Body of pancreas (tissue), 4 donors: ENCODE measurements around the gene RPL37. TPM values are rescaled to one million over a fixed set of nuclear protein-coding genes. Genes with fewer than 3 reads are reported as not detected.
"Not testable (repeated sequence)": the region's sequence is repeated elsewhere in the genome, so short reads cannot be mapped to it uniquely, and the experiment has no call there.

Source experiments
- ATAC-seq: fragments of 150-250 bp; one replicate; pipeline ENCODE4 v1.9.1; 2016
- DNase-seq, 4 donors: peaks; one replicate each; pipeline ENCODE4 v3.0.0-alpha.2; 2019
- H3K27ac ChIP-seq, 4 donors: fragments of 200-600 bp; sonication (generic); 1 replicate in 3 of 4; 2 replicates in 1 of 4; pipeline versions ENCODE4 v1.5.1 to v1.6.1; 2016 to 2019; ENCODE audit warnings: mild to moderate bottlenecking in 1 of 4, mixed read lengths in 1 of 4, moderate library complexity in 1 of 4
- H3K27me3 ChIP-seq, 2 donors: fragments of 200-600 bp; sonication (generic); one replicate each; pipeline ENCODE4 v1.6.0; 2016; ENCODE audit warnings: mild to moderate bottlenecking in 1 of 2
- H3K36me3 ChIP-seq, 2 donors: fragments of 200-600 bp; sonication (generic); replicated peaks in 1 of 2; 2 replicates each; pipeline ENCODE4 v1.5.1; 2016; ENCODE audit warnings: low read depth in 2 of 2; ENCODE audit not compliant: insufficient read depth in 1 of 2
- H3K4me1 ChIP-seq: fragments of 200-600 bp; sonication (generic); one replicate; pipeline ENCODE4 v1.6.0; 2016
- H3K4me3 ChIP-seq, 2 donors: fragments of 200-600 bp; sonication (generic); 1 replicate in 1 of 2; 2 replicates in 1 of 2; pipeline ENCODE4 v1.5.1; 2016 to 2019
- H3K9me3 ChIP-seq, 3 donors: fragments of 200-600 bp; sonication (generic); 1 replicate in 2 of 3; 2 replicates in 1 of 3; pipeline ENCODE4 v1.5.1; 2016
- POLR2A ChIP-seq, 3 donors: fragments of 450-650 bp; IDR thresholded peaks; one replicate each; pipeline ENCODE4 v1.6.1; 2016; ENCODE audit warnings: antibody characterized with exemption in 3 of 3, mild to moderate bottlenecking in 2 of 3
- WGBS, 2 donors: methylation state at CpG; one replicate each; pipeline ENCODE4 v1.1.5; 2017; 5-methylcytosine and 5-hydroxymethylcytosine counted together
- intact Hi-C: fragments of 100-400 bp; cut with DNase I; formaldehyde crosslinking; loops from one replicate; pipeline ENCODE4 v1.15.1; 2023
- total RNA-seq, 2 donors: library from RNA; depleted of rRNA; stranded (reverse); fragments of >200 nt; gene quantifications; one replicate each; pipeline ENCODE4 v1.1.0, GENCODE V29; 2016
- TF ChIP-seq, protein P1 (sequence below), 7 experiments: fragments of 450-650 bp in 4 of 7; fragments of 200-600 bp in 3 of 7; sonication (generic) in 3 of 7; IDR thresholded peaks; one replicate each; pipeline ENCODE4 v1.5.1; 2016 to 2019; ENCODE audit warnings: antibody characterized with exemption in 7 of 7

RPL37 gene
- total RNA-seq, 2 donors from 2014 or later: 126 to 256 TPM

- intact Hi-C loops: no loop called here
- H3K27ac ChIP-seq: no peak overlapping the region
- H3K36me3 ChIP-seq: no peaks in the 10 kb centered on the region
- H3K4me1 ChIP-seq: no peaks in the 10 kb centered on the region
- DNase-seq (no peak), ATAC-seq (no peak)
- H3K9me3 ChIP-seq: no peaks in the 10 kb centered on the region
- no peak overlapping the region for H3K4me3 ChIP-seq
- H3K27me3 ChIP-seq: no peaks in the 10 kb centered on the region
- 52 to 59% methylated on average over 3 of the region's 3 CpGs for WGBS, 2 donors
- TF ChIP-seq POLR2A (IDR thresholded peaks at IDR 0.05): no peak
- TF ChIP-seq, protein P1, sequence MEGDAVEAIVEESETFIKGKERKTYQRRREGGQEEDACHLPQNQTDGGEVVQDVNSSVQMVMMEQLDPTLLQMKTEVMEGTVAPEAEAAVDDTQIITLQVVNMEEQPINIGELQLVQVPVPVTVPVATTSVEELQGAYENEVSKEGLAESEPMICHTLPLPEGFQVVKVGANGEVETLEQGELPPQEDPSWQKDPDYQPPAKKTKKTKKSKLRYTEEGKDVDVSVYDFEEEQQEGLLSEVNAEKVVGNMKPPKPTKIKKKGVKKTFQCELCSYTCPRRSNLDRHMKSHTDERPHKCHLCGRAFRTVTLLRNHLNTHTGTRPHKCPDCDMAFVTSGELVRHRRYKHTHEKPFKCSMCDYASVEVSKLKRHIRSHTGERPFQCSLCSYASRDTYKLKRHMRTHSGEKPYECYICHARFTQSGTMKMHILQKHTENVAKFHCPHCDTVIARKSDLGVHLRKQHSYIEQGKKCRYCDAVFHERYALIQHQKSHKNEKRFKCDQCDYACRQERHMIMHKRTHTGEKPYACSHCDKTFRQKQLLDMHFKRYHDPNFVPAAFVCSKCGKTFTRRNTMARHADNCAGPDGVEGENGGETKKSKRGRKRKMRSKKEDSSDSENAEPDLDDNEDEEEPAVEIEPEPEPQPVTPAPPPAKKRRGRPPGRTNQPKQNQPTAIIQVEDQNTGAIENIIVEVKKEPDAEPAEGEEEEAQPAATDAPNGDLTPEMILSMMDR (IDR thresholded peaks at IDR 0.05): no peak
Measured at GRCh38 chr5:40875958-40876357, 40.9 kb upstream of the RPL37 start.

- DNase-seq: no peak
- 80 to 86% methylated on average over 3 of the region's 3 CpGs for WGBS, 2 donors
- Histone ChIP-seq H3K36me3 (no peaks in the 10 kb centered on the region), H3K4me3 (no peak overlapping the region), H3K9me3 (no peaks in the 10 kb centered on the region), H3K4me1 (no peaks in the 10 kb centered on the region), H3K27me3 (no peaks in the 10 kb centered on the region), H3K27ac (no peak overlapping the region)
- intact Hi-C loops: no loop called here
- no peak for ATAC-seq
- TF ChIP-seq POLR2A (IDR thresholded peaks at IDR 0.05): no peak
- TF ChIP-seq, protein P1 (IDR thresholded peaks at IDR 0.05): no peak
Measured at GRCh38 chr5:40873286-40873880, 38.4 kb upstream of the RPL37 start.

- DNase-seq, ATAC-seq, H3K36me3 ChIP-seq, H3K4me3 ChIP-seq, H3K9me3 ChIP-seq, H3K27me3 ChIP-seq, H3K27ac ChIP-seq, intact Hi-C loops, H3K4me1 ChIP-seq: not testable (repeated sequence)
- WGBS, 2 donors: 83 to 88% methylated on average over 8 of the region's 8 CpGs
Measured at GRCh38 chr5:40872253-40872652, 37.2 kb upstream of the RPL37 start.

- no peak for DNase-seq
- WGBS, 2 donors: 54 to 68% methylated on average over 4 of the region's 4 CpGs
- no peaks in the 10 kb centered on the region for H3K4me1 ChIP-seq
- intact Hi-C loops: no loop called here
- H3K27ac ChIP-seq: no peak overlapping the region
- H3K9me3 ChIP-seq: no peaks in the 10 kb centered on the region
- ATAC-seq: no peak
- H3K36me3 ChIP-seq: no peaks in the 10 kb centered on the region
- no peak overlapping the region for H3K4me3 ChIP-seq
- H3K27me3 ChIP-seq: no peaks in the 10 kb centered on the region
- TF ChIP-seq POLR2A (IDR thresholded peaks at IDR 0.05): no peak
- TF ChIP-seq, protein P1 (IDR thresholded peaks at IDR 0.05): no peak
Measured at GRCh38 chr5:40871177-40871576, 36.2 kb upstream of the RPL37 start.

- 100% methylated on average over 1 of the region's 1 CpG for WGBS, 2 donors
- TF ChIP-seq POLR2A (IDR thresholded peaks at IDR 0.05): no peak
- TF ChIP-seq, protein P1 (IDR thresholded peaks at IDR 0.05): no peak
- ATAC-seq (no peak), DNase-seq (no peak)
- intact Hi-C loops: no loop called here
- no peaks in the 10 kb centered on the region for H3K4me1 ChIP-seq
- no peaks in the 10 kb centered on the region for H3K9me3 ChIP-seq
- no peak overlapping the region for H3K27ac ChIP-seq
- H3K4me3 ChIP-seq: no peak overlapping the region
- H3K36me3 ChIP-seq: no peaks in the 10 kb centered on the region
- no peaks in the 10 kb centered on the region for H3K27me3 ChIP-seq
Measured at GRCh38 chr5:40869384-40869783, 34.4 kb upstream of the RPL37 start.
